Endothelial cell (in vitro differentiated cells): Measurements from ENCODE around the gene DGKB. TPM values are rescaled to one million over a fixed set of nuclear protein-coding genes. Genes with fewer than 3 reads are reported as not detected.

Experiments
- DNase-seq: peaks from one replicate; pipeline ENCODE4 v3.0.0; 2021; ENCODE audit warnings: low spot score
- H3K27ac Mint-ChIP-seq: one replicate; pipeline ENCODE4 v1.8.0; 2021; ENCODE audit warnings: mixed read lengths, inconsistent platforms; ENCODE audit not compliant: unreplicated experiment
- H3K27me3 Mint-ChIP-seq: one replicate; pipeline ENCODE4 v1.8.0; 2021; ENCODE audit warnings: mild to moderate bottlenecking, moderate library complexity, mixed read lengths, inconsistent platforms; ENCODE audit not compliant: unreplicated experiment
- H3K36me3 Mint-ChIP-seq: one replicate; pipeline ENCODE4 v1.8.0; 2021; ENCODE audit warnings: mild to moderate bottlenecking, low read depth, mixed read lengths, inconsistent platforms; ENCODE audit not compliant: unreplicated experiment
- H3K4me1 Mint-ChIP-seq: one replicate; pipeline ENCODE4 v1.8.0; 2021; ENCODE audit warnings: mild to moderate bottlenecking, mixed read lengths, inconsistent platforms; ENCODE audit not compliant: unreplicated experiment
- H3K4me3 Mint-ChIP-seq: one replicate; pipeline ENCODE4 v1.8.0; 2021; ENCODE audit warnings: mild to moderate bottlenecking, mixed read lengths, inconsistent platforms; ENCODE audit not compliant: unreplicated experiment
- H3K9me3 Mint-ChIP-seq: one replicate; pipeline ENCODE4 v1.8.0; 2021; ENCODE audit warnings: mixed read lengths, inconsistent platforms; ENCODE audit not compliant: unreplicated experiment
- total RNA-seq: library from RNA; stranded (reverse); fragmentation: NEBNext Ultra II Directional; extraction: Animal tissue kit (Norgen Biotek cat#: 25700); gene quantifications from one replicate; pipeline ENCODE4 v1.2.1, GENCODE V29; 2021; ENCODE audit not compliant: unreplicated experiment
- TF ChIP-seq, protein P1 (sequence below): fragments of 200-600 bp; sonication (generic); IDR thresholded peaks from one replicate; pipeline ENCODE4 v1.5.0; 2021; ENCODE audit warnings: antibody characterized with exemption; ENCODE audit not compliant: unreplicated experiment

The DGKB gene
- total RNA-seq, 1 donor from 2014 or later = 0.46 TPM

DNA sequence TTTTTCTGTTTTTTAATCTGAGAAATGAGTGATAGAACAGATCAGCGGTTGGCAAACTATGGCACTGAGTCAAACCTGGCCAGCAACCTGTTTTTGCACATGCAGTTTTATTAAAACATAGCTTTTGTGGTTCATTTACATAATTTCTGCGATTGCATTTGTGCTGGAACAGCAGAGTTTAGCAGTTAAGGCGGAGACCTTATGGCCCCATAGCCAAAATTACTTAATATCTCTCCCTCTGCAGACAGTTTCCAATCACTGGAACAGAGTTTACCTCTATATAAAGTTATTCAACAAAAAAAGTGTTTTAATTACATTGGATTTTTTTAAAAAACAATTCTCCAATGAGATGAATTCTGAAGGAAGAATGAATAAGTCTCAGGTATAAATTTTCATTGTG lies 212.1 kb downstream of the DGKB start:
- no peaks in the 10 kb centered on the region for H3K4me1 Mint-ChIP-seq
- H3K4me3 Mint-ChIP-seq = no peak overlapping the region
- TF ChIP-seq, protein P1, sequence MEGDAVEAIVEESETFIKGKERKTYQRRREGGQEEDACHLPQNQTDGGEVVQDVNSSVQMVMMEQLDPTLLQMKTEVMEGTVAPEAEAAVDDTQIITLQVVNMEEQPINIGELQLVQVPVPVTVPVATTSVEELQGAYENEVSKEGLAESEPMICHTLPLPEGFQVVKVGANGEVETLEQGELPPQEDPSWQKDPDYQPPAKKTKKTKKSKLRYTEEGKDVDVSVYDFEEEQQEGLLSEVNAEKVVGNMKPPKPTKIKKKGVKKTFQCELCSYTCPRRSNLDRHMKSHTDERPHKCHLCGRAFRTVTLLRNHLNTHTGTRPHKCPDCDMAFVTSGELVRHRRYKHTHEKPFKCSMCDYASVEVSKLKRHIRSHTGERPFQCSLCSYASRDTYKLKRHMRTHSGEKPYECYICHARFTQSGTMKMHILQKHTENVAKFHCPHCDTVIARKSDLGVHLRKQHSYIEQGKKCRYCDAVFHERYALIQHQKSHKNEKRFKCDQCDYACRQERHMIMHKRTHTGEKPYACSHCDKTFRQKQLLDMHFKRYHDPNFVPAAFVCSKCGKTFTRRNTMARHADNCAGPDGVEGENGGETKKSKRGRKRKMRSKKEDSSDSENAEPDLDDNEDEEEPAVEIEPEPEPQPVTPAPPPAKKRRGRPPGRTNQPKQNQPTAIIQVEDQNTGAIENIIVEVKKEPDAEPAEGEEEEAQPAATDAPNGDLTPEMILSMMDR = no peak
- H3K27ac Mint-ChIP-seq = no peak overlapping the region
- H3K9me3 Mint-ChIP-seq = no peaks in the 10 kb centered on the region
- H3K27me3 Mint-ChIP-seq = no peaks in the 10 kb centered on the region
- DNase-seq = no peak
- no peaks in the 10 kb centered on the region for H3K36me3 Mint-ChIP-seq

DNA sequence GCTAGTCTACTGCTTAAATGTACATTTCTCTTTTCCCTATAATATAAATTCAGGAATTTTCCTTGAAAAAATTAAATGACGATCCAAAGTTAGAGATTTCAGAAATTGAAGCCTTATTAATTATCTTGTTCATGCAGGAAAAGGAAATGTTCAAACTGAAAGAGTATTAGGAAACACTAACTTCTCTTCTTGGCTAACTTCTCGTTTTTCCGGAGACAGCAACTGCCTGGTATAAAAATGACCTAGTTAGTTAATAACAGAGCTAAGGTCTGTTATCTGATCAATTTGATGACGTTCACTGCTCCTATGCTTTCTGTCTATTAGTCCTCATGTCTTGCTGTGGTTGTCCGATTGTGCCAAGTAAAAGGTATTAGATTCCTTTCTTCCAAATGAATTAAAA lies 212.5 kb downstream of the DGKB start:
- Mint-ChIP-seq H3K27me3 (no peaks in the 10 kb centered on the region), H3K4me3 (no peak overlapping the region), H3K4me1 (no peaks in the 10 kb centered on the region), H3K27ac (no peak overlapping the region), H3K36me3 (no peaks in the 10 kb centered on the region), H3K9me3 (no peaks in the 10 kb centered on the region)
- DNase-seq = no peak
- TF ChIP-seq, protein P1 = no peak

DNA sequence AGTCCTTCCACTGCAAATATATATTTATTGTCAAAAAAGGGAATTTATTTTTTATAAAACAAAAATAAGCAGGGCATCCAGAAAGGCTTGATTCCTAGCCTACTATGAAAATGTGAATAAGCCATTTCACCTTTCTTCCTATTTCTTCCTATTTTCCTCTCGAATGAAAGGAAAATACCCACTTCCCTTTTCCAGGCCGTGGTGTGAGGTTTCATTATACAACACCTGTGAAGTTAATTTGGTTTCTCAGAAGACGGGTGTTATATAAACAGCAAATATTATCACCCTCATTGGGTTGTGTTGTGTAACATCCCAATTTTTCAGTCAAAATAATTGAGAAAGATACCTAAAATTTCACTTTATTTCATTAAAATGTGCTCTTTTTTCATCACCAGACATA lies 214.3 kb downstream of the DGKB start:
- no peak overlapping the region for H3K4me3 Mint-ChIP-seq
- H3K27ac Mint-ChIP-seq = no peak overlapping the region
- TF ChIP-seq, protein P1 = no peak
- no peaks in the 10 kb centered on the region for H3K4me1 Mint-ChIP-seq
- H3K36me3 Mint-ChIP-seq = no peaks in the 10 kb centered on the region
- DNase-seq = no peak
- no peaks in the 10 kb centered on the region for H3K27me3 Mint-ChIP-seq
- no peaks in the 10 kb centered on the region for H3K9me3 Mint-ChIP-seq

DNA sequence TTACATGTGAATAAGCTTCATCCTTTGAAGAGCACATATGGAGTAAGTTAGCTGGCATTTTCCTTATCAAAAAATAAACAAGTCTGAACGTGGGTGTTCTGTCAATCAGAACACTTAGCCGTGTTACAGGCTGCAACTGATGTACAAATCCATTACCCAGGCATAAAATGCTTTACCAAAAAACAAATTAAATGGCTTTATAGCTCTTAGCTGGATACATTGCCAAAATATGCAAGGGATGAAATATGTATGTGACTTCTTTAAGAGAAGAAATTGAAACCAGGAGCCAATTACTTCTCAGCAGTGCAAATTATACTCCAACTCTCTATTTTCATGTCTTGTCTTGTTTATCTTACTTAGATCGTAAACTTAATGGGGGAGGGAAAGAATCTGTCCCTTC lies 214.8 kb downstream of the DGKB start:
- Mint-ChIP-seq H3K36me3 (no peaks in the 10 kb centered on the region), H3K27me3 (no peaks in the 10 kb centered on the region), H3K4me3 (no peak overlapping the region), H3K4me1 (no peaks in the 10 kb centered on the region), H3K27ac (no peak overlapping the region), H3K9me3 (no peaks in the 10 kb centered on the region)
- no peak for DNase-seq
- TF ChIP-seq, protein P1 = no peak

DNA sequence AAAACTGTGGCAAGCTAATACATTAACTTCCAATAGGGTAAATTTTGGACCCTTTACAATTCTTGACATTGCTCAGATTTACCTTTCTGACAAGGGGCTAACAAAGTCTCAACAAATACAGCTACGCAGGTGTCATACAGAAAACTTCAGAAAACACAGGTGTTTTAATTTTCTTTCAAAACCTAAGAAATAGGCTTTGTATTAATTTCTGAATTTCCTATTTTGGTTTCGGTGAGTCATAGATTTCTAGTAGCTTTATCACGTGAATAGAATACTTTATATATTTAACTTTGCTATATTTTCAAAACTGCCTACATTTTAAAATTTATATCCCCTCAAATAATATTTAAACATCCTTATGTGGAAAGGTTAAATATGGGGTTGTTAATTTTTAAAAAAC lies 215.3 kb downstream of the DGKB start:
- no peak overlapping the region for H3K27ac Mint-ChIP-seq
- no peaks in the 10 kb centered on the region for H3K9me3 Mint-ChIP-seq
- no peaks in the 10 kb centered on the region for H3K27me3 Mint-ChIP-seq
- DNase-seq = no peak
- H3K4me1 Mint-ChIP-seq = no peaks in the 10 kb centered on the region
- no peak overlapping the region for H3K4me3 Mint-ChIP-seq
- no peaks in the 10 kb centered on the region for H3K36me3 Mint-ChIP-seq
- TF ChIP-seq, protein P1 = no peak
